Measurements from ENCODE around the gene RNF213. TPM values are rescaled to one million over a fixed set of nuclear protein-coding genes. Genes with fewer than 3 reads are reported as not detected.
"Not testable (repeated sequence)": the region's sequence is repeated elsewhere in the genome, so short reads cannot be mapped to it uniquely, and the experiment has no call there.

Gene RNF213
- total RNA-seq, 2 experiments from 2014 or later: 787 to 849 TPM

DNA sequence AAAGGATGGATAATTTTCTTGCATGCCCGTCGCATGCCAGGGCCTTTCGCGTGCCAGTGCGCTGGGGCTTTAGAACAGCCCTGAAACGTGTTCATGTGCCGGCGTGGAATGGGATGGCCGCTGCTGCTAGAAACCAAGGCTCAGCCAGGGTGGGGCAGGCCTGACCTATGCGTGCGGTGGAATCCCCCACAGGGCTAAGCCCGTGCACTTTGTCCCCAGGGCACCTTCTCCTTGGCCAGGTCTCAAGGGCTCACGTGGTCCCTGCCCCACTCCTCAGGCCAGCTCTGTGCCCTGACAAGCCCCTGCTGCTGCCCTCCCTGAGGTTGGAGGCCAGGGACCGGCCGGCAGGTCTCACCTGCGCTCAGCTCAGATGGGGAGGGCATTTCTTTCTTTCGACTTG lies 13.1 kb upstream of the RNF213 start:
- CTCF ChIA-PET: no interaction called here
- POLR2A ChIA-PET: interaction anchor here (0.6 kb wide), 1 partner anchor 136 kb away, joined by 3 read pairs; no protein-coding TSS in a partner anchor
- H3K9me3 Mint-ChIP-seq: no peaks in the 10 kb centered on the region
- H3K36me3 Mint-ChIP-seq (ENCODE audit: low read depth): no peaks in the 10 kb centered on the region
- no peaks in the 10 kb centered on the region for H3K27me3 Mint-ChIP-seq
- DNase-seq: no peak
- no peak overlapping the region for H3K4me3 Mint-ChIP-seq
- no peak overlapping the region for H3K27ac Mint-ChIP-seq
- H3K4me1 Mint-ChIP-seq: peaks cover 10% of the 10 kb centered on the region

- DNase-seq: no peak
- Mint-ChIP-seq H3K4me1 (peaks cover 16% of the 10 kb centered on the region), H3K27me3 (no peaks in the 10 kb centered on the region), H3K4me3 (no peak overlapping the region), H3K9me3 (no peaks in the 10 kb centered on the region), H3K36me3 (ENCODE audit: low read depth) (no peaks in the 10 kb centered on the region), H3K27ac (no peak overlapping the region)
- ChIA-PET CTCF (no interaction called here), POLR2A (interaction anchor here (0.6 kb wide), 1 partner anchor 136 kb away, joined by 3 read pairs; no protein-coding TSS in a partner anchor)
Measured at GRCh38 chr17:80248001-80248893, 12.4 kb upstream of the RNF213 start.

DNA sequence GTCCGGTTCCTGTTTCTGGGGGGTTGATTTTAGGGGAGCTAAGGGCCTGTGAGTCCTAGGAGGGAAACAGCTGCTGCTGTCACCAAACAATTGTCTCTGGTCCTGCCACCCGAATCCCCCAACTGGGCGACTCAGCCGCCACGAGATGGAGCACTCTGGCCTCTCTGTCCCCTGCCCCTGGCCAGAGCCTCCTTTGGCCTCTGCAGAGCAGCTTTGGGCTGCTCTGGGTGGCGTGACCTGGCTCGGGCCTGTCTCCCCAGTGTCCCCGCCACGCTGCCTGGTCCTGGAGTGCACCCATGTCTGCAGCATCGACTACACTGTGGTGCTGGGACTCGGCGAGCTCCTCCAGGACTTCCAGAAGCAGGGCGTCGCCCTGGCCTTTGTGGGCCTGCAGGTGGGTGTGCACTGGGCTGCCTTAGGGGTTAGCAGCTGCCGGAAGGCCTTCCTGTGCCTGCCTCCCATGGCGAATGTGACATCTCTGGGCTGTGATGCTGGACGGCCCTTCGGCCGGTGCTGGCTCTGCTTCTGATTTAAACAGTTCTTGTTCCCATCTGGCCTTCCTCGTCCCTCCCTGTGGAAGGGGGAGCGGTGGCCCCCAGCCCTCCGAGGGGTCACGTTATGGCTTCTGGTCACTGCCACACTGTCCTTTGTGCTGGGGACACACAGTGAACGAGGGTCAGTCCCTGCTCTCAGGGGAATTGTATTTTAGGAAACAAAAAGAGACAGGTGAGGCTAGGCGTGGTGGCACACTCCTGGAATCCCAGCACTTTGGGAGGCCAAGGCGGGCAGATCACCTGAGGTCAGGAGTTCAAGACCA lies 11.6 kb upstream of the RNF213 start:
- Mint-ChIP-seq H3K36me3 (ENCODE audit: low read depth) (no peaks in the 10 kb centered on the region), H3K27ac (no peak overlapping the region), H3K4me3 (no peak overlapping the region), H3K4me1 (peaks cover 25% of the 10 kb centered on the region), H3K27me3 (no peaks in the 10 kb centered on the region), H3K9me3 (no peaks in the 10 kb centered on the region)
- CTCF ChIA-PET: no interaction called here
- no peak for DNase-seq
- POLR2A ChIA-PET: no interaction called here

DNA sequence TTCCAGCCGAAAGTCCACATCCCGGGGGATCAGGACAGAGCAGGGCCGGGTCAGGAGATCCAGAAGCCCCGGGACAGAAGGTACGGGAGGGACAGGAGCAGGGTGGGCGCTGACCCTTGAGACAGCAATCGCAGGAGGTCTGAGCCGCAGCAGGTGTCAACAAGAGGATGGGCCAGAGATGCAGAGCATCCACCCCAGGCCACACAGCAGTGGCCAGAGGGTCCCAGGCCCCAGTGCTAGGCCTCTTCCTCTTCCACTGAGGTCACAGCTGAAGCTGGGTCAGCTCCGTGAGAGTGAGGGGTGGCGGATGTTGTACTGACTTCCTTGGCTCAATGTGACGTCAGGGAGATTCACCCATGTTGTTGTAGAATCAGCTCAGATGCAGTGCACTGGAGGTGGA lies 8.7 kb upstream of the RNF213 start:
- H3K4me3 Mint-ChIP-seq: no peak overlapping the region
- ChIA-PET POLR2A (interaction anchor here (0.9 to 19.7 kb wide), 6 partner anchors 19 to 150 kb away, joined by 3 to 390 read pairs (median 6); partner anchors contain the start of genes GAA, RNF213, SGSH and SLC26A11), CTCF (interaction anchor here (0.6 to 2.2 kb wide), 3 partner anchors 26 to 151 kb away, joined by 3 to 15 read pairs (median 5); partner anchors contain the start of gene GAA)
- H3K36me3 Mint-ChIP-seq (ENCODE audit: low read depth): no peaks in the 10 kb centered on the region
- peaks cover 54% of the 10 kb centered on the region for H3K4me1 Mint-ChIP-seq
- H3K27me3 Mint-ChIP-seq: no peaks in the 10 kb centered on the region
- no peak for DNase-seq
- no peaks in the 10 kb centered on the region for H3K9me3 Mint-ChIP-seq
- H3K27ac Mint-ChIP-seq: peak overlapping the region; percentile 42

- POLR2A ChIA-PET: interaction anchor here (1.0 to 19.7 kb wide), 5 partner anchors 18 to 151 kb away, joined by 3 to 390 read pairs (median 7); partner anchors contain the start of genes GAA, RNF213, SGSH and SLC26A11
- peak; percentile 90 for DNase-seq
- Mint-ChIP-seq H3K27me3 (no peaks in the 10 kb centered on the region), H3K4me3 (no peak overlapping the region), H3K9me3 (no peaks in the 10 kb centered on the region), H3K4me1 (peaks cover 63% of the 10 kb centered on the region), H3K27ac (no peak overlapping the region), H3K36me3 (ENCODE audit: low read depth) (no peaks in the 10 kb centered on the region)
- CTCF ChIA-PET: interaction anchor here (0.6 to 4.3 kb wide), 7 partner anchors 8 to 152 kb away, joined by 3 to 33 read pairs (median 7); partner anchors contain the start of genes GAA, SGSH and SLC26A11
Measured at GRCh38 chr17:80252871-80253270, 7.8 kb upstream of the RNF213 start.

- H3K27ac Mint-ChIP-seq: peak overlapping the region; percentile 96
Measured at GRCh38 chr17:80253631-80254395, 6.8 kb upstream of the RNF213 start.

DNA sequence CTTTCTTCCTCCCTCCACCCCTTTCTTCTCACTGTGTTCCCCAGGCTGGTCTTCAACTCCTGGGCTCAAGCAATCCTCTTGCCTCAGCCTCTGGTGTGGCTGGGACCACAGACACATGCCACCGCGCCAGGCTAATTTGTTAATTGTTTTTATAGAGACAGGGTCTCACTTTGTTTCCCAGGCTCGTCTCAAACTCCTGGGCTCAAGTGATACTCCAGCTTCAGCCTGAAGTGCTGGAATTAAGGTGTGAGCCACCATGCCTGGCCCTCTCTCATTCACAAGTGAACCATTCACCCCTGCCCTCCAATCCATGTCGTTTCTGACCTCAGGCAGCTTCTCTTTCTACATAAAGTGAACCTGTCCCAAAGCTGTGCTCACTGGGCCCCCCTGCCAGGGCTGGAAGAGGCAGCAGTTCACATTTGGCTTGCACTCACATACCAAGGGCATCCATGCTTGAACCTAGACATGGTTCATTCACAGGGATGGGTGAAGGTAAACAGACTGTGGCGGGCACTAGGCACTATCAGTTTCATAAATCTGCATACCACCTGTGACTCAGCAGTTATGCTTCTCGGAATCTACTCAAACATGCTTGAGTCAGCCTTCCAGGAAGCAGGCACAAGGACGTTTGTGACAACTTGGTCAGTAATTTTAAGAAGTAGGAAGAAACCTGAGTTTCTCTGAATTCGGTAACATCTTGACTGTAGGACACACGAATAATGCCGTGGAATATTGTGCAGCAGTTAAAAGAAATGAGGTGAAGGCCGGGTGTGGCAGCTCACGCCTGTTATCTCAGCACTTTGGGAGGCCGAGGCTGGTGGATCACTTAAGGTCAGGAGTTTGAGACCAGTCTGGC lies 6.0 kb upstream of the RNF213 start:
- Mint-ChIP-seq H3K4me3 (peak overlapping the region; percentile 54), H3K36me3 (ENCODE audit: low read depth) (peaks cover under 1% of the 10 kb centered on the region), H3K27me3 (no peaks in the 10 kb centered on the region), H3K27ac (peak overlapping the region; percentile 96), H3K4me1 (peaks cover 80% of the 10 kb centered on the region), H3K9me3 (no peaks in the 10 kb centered on the region)
- DNase-seq: peak; percentile 84
- POLR2A ChIA-PET: interaction anchor here (0.7 to 19.7 kb wide), 7 partner anchors 16 to 260 kb away, joined by 3 to 390 read pairs (median 4); partner anchors contain the start of genes RNF213, SGSH and SLC26A11
- CTCF ChIA-PET: interaction anchor here (3.0 to 4.3 kb wide), 3 partner anchors 10 to 59 kb away, joined by 12 to 33 read pairs (median 28); partner anchors contain the start of genes SGSH and SLC26A11

More at GRCh38 chr17:80253631-80254395, 6.8 kb upstream of the RNF213 start:
- Mint-ChIP-seq H3K4me1 (peaks cover 72% of the 10 kb centered on the region), H3K4me3 (no peak overlapping the region), H3K9me3 (no peaks in the 10 kb centered on the region), H3K36me3 (ENCODE audit: low read depth) (no peaks in the 10 kb centered on the region), H3K27me3 (no peaks in the 10 kb centered on the region)
- no peak for DNase-seq
- POLR2A ChIA-PET: interaction anchor here (0.7 to 19.7 kb wide), 4 partner anchors 17 to 109 kb away, joined by 3 to 390 read pairs (median 18); partner anchors contain the start of genes RNF213, SGSH and SLC26A11
- CTCF ChIA-PET: interaction anchor here (0.6 to 4.3 kb wide), 7 partner anchors 9 to 152 kb away, joined by 3 to 33 read pairs (median 7); partner anchors contain the start of genes GAA, SGSH and SLC26A11

- POLR2A ChIA-PET: interaction anchor here (4.8 to 19.7 kb wide), 2 partner anchors 15 to 37 kb away, joined by 31 to 390 read pairs; partner anchors contain the start of genes RNF213, SGSH and SLC26A11
- H3K27me3 Mint-ChIP-seq: no peaks in the 10 kb centered on the region
- H3K27ac Mint-ChIP-seq: peak overlapping the region; percentile 96
- H3K9me3 Mint-ChIP-seq: no peaks in the 10 kb centered on the region
- no peak for DNase-seq
- CTCF ChIA-PET: interaction anchor here (1.4 to 4.3 kb wide), 2 partner anchors 9 to 154 kb away, joined by 3 to 33 read pairs; partner anchors contain the start of gene GAA
- peaks cover 83% of the 10 kb centered on the region for H3K4me1 Mint-ChIP-seq
- H3K4me3 Mint-ChIP-seq: no peak overlapping the region
- H3K36me3 Mint-ChIP-seq (ENCODE audit: low read depth): peaks cover 2% of the 10 kb centered on the region
Measured at GRCh38 chr17:80256034-80256350, 4.7 kb upstream of the RNF213 start.

- peak overlapping the region; percentile 92 for H3K4me3 Mint-ChIP-seq
- CTCF ChIA-PET: interaction anchor here (1.9 kb wide), 1 partner anchor 156 kb away, joined by 7 read pairs; the partner anchor contains the start of gene GAA
Measured at GRCh38 chr17:80257716-80258213, 2.9 kb upstream of the RNF213 start.

DNA sequence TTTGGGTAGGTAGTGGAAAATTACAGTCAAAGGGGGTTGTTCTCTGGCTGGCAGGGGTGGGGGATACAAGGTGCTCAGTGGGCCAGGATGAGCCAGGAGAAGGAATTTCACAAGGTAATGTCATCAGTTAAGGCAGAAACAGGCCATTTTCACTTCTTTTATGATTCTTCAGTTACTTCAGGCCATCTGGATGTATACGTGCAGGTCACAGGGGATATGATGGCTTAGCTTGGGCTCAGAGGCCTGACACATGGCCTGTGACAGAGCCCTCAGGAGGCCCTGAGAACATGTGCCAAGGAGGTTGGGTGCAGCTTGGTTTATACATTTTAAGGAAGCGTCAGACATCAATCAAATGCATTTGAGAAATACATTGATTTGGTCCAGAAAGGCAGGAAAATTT lies 2.4 kb upstream of the RNF213 start:
- H3K4me1 Mint-ChIP-seq: peaks cover 80% of the 10 kb centered on the region
- H3K27me3 Mint-ChIP-seq, DNase-seq, H3K9me3 Mint-ChIP-seq: not testable (repeated sequence)
- H3K4me3 Mint-ChIP-seq: peak overlapping the region; percentile 92
- peaks cover 12% of the 10 kb centered on the region for H3K36me3 Mint-ChIP-seq (ENCODE audit: low read depth)
- ChIA-PET POLR2A (interaction anchor here (1.3 to 19.7 kb wide), 8 partner anchors 13 to 157 kb away, joined by 3 to 390 read pairs (median 6); partner anchors contain the start of genes GAA, RNF213, SGSH and SLC26A11), CTCF (interaction anchor here (0.6 to 1.9 kb wide), 2 partner anchors 26 to 157 kb away, joined by 3 to 7 read pairs; partner anchors contain the start of gene GAA)
- peak overlapping the region; percentile 96 for H3K27ac Mint-ChIP-seq

More at GRCh38 chr17:80257716-80258213, 2.9 kb upstream of the RNF213 start:
- DNase-seq: no peak
- Mint-ChIP-seq H3K4me1 (peaks cover 84% of the 10 kb centered on the region), H3K27me3 (no peaks in the 10 kb centered on the region), H3K36me3 (ENCODE audit: low read depth) (peaks cover 12% of the 10 kb centered on the region), H3K9me3 (no peaks in the 10 kb centered on the region), H3K27ac (peak overlapping the region; percentile 96)
- POLR2A ChIA-PET: interaction anchor here (1.3 to 19.7 kb wide), 4 partner anchors 13 to 113 kb away, joined by 4 to 390 read pairs (median 43); partner anchors contain the start of genes RNF213, SGSH and SLC26A11

Measured in activated CD4-positive, alpha-beta memory T cell treated with anti-CD3 and anti-CD28 coated beads, Interleukin-2, amount 10 ng/mL, durations not matched to agents 7 days and 5 days (primary cell).